A673 (cell line): ENCODE measurements around the gene ZNF24. TPM values are rescaled to one million over a fixed set of nuclear protein-coding genes. Genes with fewer than 3 reads are reported as not detected.

Experiments
- BruUV-seq: library from RNA; stranded (reverse); fragments of 400-500 nt; replicated peaks from 2 replicates; lab custom pipeline; 2021; lab: Mats Ljungman, UMichigan
- CTCF ChIA-PET: fragments of 300-600 bp; sonication (Branson Sonifier 250); formaldehyde crosslinking; loops from one replicate; lab custom pipeline; 2022; ENCODE audit warnings: antibody characterized with exemption; lab: Charles Lee
- POLR2A ChIA-PET: fragments of 300-600 bp; sonication (Branson Sonifier 250); formaldehyde crosslinking; loops from one replicate; lab custom pipeline; 2022; ENCODE audit warnings: antibody characterized with exemption; ENCODE audit not compliant: low non-redundant PET; lab: Charles Lee
- DNase-seq: peaks from one replicate; pipeline ENCODE4 v3.0.0-alpha.2; 2015; ENCODE audit warnings: low spot score
- H3K27ac ChIP-seq: fragments of 200-600 bp; sonication (generic); 2 replicates; pipeline ENCODE4 v1.5.1; 2016; ENCODE audit warnings: mixed run types, low read depth, mild to moderate bottlenecking, mixed read lengths, antibody characterized with exemption, low read length; ENCODE audit not compliant: poor library complexity, severe bottlenecking
- H3K27me3 ChIP-seq: fragments of 200-600 bp; sonication (generic); replicated peaks from 2 replicates; pipeline ENCODE4 v1.6.1; 2017; ENCODE audit warnings: mixed run types, low read depth, mild to moderate bottlenecking, mixed read lengths, antibody characterized with exemption, low read length; ENCODE audit not compliant: insufficient read depth, poor library complexity
- H3K36me3 ChIP-seq: fragments of 200-600 bp; sonication (generic); 2 replicates; pipeline ENCODE4 v1.6.1; 2016; ENCODE audit warnings: mixed run types, mild to moderate bottlenecking, mixed read lengths, antibody characterized with exemption, low read length; ENCODE audit not compliant: insufficient read depth, poor library complexity, severe bottlenecking
- H3K4me1 ChIP-seq: fragments of 200-600 bp; sonication (generic); 2 replicates; pipeline ENCODE4 v1.6.1; 2017; ENCODE audit warnings: mixed run types, mild to moderate bottlenecking, mixed read lengths, antibody characterized with exemption, low read length; ENCODE audit not compliant: insufficient read depth, poor library complexity, severe bottlenecking
- H3K4me3 ChIP-seq: fragments of 200-600 bp; sonication (generic); 2 replicates; pipeline ENCODE4 v1.5.1; 2016; ENCODE audit warnings: low read depth, mixed run types, mild to moderate bottlenecking, mixed read lengths, low read length; ENCODE audit not compliant: poor library complexity, severe bottlenecking
- H3K9me3 ChIP-seq: fragments of 200-600 bp; sonication (generic); 2 replicates; pipeline ENCODE4 v1.6.1; 2016; ENCODE audit warnings: mixed run types, low read depth, mild to moderate bottlenecking, mixed read lengths, antibody characterized with exemption, low read length; ENCODE audit not compliant: poor library complexity, severe bottlenecking
- CTCF ChIP-seq: fragments of 300-800, 200-600 bp; sonication (generic); conservative IDR thresholded peaks from 2 replicates; pipeline ENCODE4 v1.5.1; 2017; ENCODE audit warnings: low read depth, mild to moderate bottlenecking, antibody characterized with exemption, low read length, moderate library complexity, mixed read lengths
- EZH2 ChIP-seq: fragments of 200-600 bp; sonication (generic); IDR thresholded peaks from 2 replicates; pipeline ENCODE4 v1.6.1; 2017; ENCODE audit warnings: borderline replicate concordance, low read depth, mild to moderate bottlenecking, mixed read lengths, antibody characterized with exemption, low read length; ENCODE audit not compliant: poor library complexity, severe bottlenecking
- intact Hi-C: fragments of 100-400 bp; cut with micrococcal nuclease; formaldehyde crosslinking; loops from one replicate; pipeline ENCODE4 v1.10.0; 2022; ENCODE audit not compliant: unreplicated experiment
- total RNA-seq: library from RNA; stranded (reverse); gene quantifications from 2 replicates; pipeline ENCODE4 v1.2.3, GENCODE V29; 2021

ZNF24 gene
- total RNA-seq, 1 experiment from 2014 or later = 63.3 TPM

- POLR2A ChIA-PET = no interaction called here
These were observed 46.9 kb upstream of the ZNF24 start for GRCh38 chr18:35390951-35391700.

GRCh38 chr18:35389095-35389618 lies 44.9 kb upstream of the ZNF24 start:
- H3K4me3 ChIP-seq = no peak overlapping the region
- peaks cover 47% of the 10 kb centered on the region for H3K27me3 ChIP-seq
- H3K36me3 ChIP-seq = no peaks in the 10 kb centered on the region
- BruUV-seq = no TSS peak
- TF ChIP-seq EZH2 (no peak), CTCF (no peak)
- ChIA-PET CTCF (no interaction called here), POLR2A (no interaction called here)
- intact Hi-C loops = loop anchor here (5.0 kb wide), 1 partner anchor 368 kb away; no protein-coding TSS in a partner anchor
- no peak for DNase-seq
- H3K4me1 ChIP-seq = no peaks in the 10 kb centered on the region
- no peak overlapping the region for H3K27ac ChIP-seq
- no peaks in the 10 kb centered on the region for H3K9me3 ChIP-seq

More at GRCh38 chr18:35390951-35391700, 46.9 kb upstream of the ZNF24 start:
- BruUV-seq = no TSS peak
- no peak for TF ChIP-seq EZH2
- no peak for TF ChIP-seq CTCF
- no peak for DNase-seq
- H3K4me1 ChIP-seq = no peaks in the 10 kb centered on the region
- H3K4me3 ChIP-seq = no peak overlapping the region
- CTCF ChIA-PET = no interaction called here
- H3K36me3 ChIP-seq = no peaks in the 10 kb centered on the region
- H3K27ac ChIP-seq = no peak overlapping the region
- H3K27me3 ChIP-seq = peaks cover 32% of the 10 kb centered on the region
- no peaks in the 10 kb centered on the region for H3K9me3 ChIP-seq
- intact Hi-C loops = no loop called here

- Histone ChIP-seq H3K9me3 (no peaks in the 10 kb centered on the region), H3K36me3 (no peaks in the 10 kb centered on the region), H3K4me3 (no peak overlapping the region), H3K4me1 (no peaks in the 10 kb centered on the region), H3K27me3 (peaks cover 51% of the 10 kb centered on the region), H3K27ac (no peak overlapping the region)
- intact Hi-C loops = loop anchor here (5.0 kb wide), 1 partner anchor 370 kb away; no protein-coding TSS in a partner anchor
- ChIA-PET CTCF (interaction anchor here (1.1 kb wide), 1 partner anchor 10 kb away, joined by 4 read pairs; no protein-coding TSS in a partner anchor), POLR2A (no interaction called here)
- no peak for TF ChIP-seq EZH2
- no peak for TF ChIP-seq CTCF
- BruUV-seq = no TSS peak
- no peak for DNase-seq
These were observed 42.9 kb upstream of the ZNF24 start for GRCh38 chr18:35387152-35387571.
